ENCODE results near the gene ACAA1. TPM values are rescaled to one million over a fixed set of nuclear protein-coding genes. Genes with fewer than 3 reads are reported as not detected.
A peak's percentile ranks its signal among the peaks of the same experiment; 100 is the strongest.
"Not testable (repeated sequence)": the region's sequence is repeated elsewhere in the genome, so short reads cannot be mapped to it uniquely, and the experiment has no call there.

The ACAA1 gene
- total RNA-seq, 2 donors from 2014 or later = 78.2 to 79.3 TPM

GRCh38 chr3:38095669-38096483 is 41.1 kb downstream of the ACAA1 start:
- no peak for DNase-seq
- H3K27ac Mint-ChIP-seq = no peak overlapping the region
- H3K27me3 Mint-ChIP-seq = no peaks in the 10 kb centered on the region

GRCh38 chr3:38094999-38095398 is 41.9 kb downstream of the ACAA1 start:
- H3K27ac Mint-ChIP-seq = no peak overlapping the region
- no peak for DNase-seq
- H3K9me3 ChIP-seq (ENCODE audit: control insufficient read depth, low read length, poor library complexity, severe bottlenecking) = no peaks in the 10 kb centered on the region
- H3K4me3 Mint-ChIP-seq = no peak overlapping the region
- H3K36me3 Mint-ChIP-seq (ENCODE audit: low read depth) = peaks cover 4% of the 10 kb centered on the region
- no peaks in the 10 kb centered on the region for H3K27me3 Mint-ChIP-seq
- ATAC-seq = no peak
- H3K4me1 Mint-ChIP-seq = no peaks in the 10 kb centered on the region

More at GRCh38 chr3:38095669-38096483, 41.1 kb downstream of the ACAA1 start:
- Mint-ChIP-seq H3K4me3 (no peak overlapping the region), H3K36me3 (ENCODE audit: low read depth) (peaks cover 2% of the 10 kb centered on the region), H3K4me1 (no peaks in the 10 kb centered on the region)
- no peak for ATAC-seq
- H3K9me3 ChIP-seq (ENCODE audit: control insufficient read depth, low read length, poor library complexity, severe bottlenecking) = no peaks in the 10 kb centered on the region

- no peak overlapping the region for H3K4me3 Mint-ChIP-seq
Measured at GRCh38 chr3:38090453-38090852, 46.5 kb downstream of the ACAA1 start.

GRCh38 chr3:38089163-38089562 is 47.8 kb downstream of the ACAA1 start:
- no peak for DNase-seq
- no peak overlapping the region for H3K27ac Mint-ChIP-seq
- peaks cover 6% of the 10 kb centered on the region for H3K9me3 ChIP-seq (ENCODE audit: control insufficient read depth, low read length, poor library complexity, severe bottlenecking)
- H3K4me1 Mint-ChIP-seq = peaks cover 4% of the 10 kb centered on the region
- H3K4me3 Mint-ChIP-seq = no peak overlapping the region
- H3K36me3 Mint-ChIP-seq (ENCODE audit: low read depth) = peaks cover 9% of the 10 kb centered on the region
- no peaks in the 10 kb centered on the region for H3K27me3 Mint-ChIP-seq
- ATAC-seq = no peak

More at GRCh38 chr3:38090453-38090852, 46.5 kb downstream of the ACAA1 start:
- DNase-seq = no peak
- Mint-ChIP-seq H3K27me3 (no peaks in the 10 kb centered on the region), H3K36me3 (ENCODE audit: low read depth) (peaks cover 9% of the 10 kb centered on the region), H3K27ac (no peak overlapping the region), H3K4me1 (peaks cover 4% of the 10 kb centered on the region)
- ATAC-seq = no peak
- peaks cover 2% of the 10 kb centered on the region for H3K9me3 ChIP-seq (ENCODE audit: control insufficient read depth, low read length, poor library complexity, severe bottlenecking)

GRCh38 chr3:38088126-38089078 is 48.5 kb downstream of the ACAA1 start:
- DNase-seq (no peak), ATAC-seq (no peak)
- Mint-ChIP-seq H3K27ac (no peak overlapping the region), H3K27me3 (no peaks in the 10 kb centered on the region), H3K36me3 (ENCODE audit: low read depth) (peaks cover 9% of the 10 kb centered on the region), H3K4me1 (peaks cover 4% of the 10 kb centered on the region), H3K4me3 (no peak overlapping the region)
- peaks cover 6% of the 10 kb centered on the region for H3K9me3 ChIP-seq (ENCODE audit: control insufficient read depth, low read length, poor library complexity, severe bottlenecking)

GRCh38 chr3:38087278-38087677 is 49.6 kb downstream of the ACAA1 start:
- H3K36me3 Mint-ChIP-seq (ENCODE audit: low read depth); H3K27me3 Mint-ChIP-seq; H3K4me3 Mint-ChIP-seq; DNase-seq; H3K4me1 Mint-ChIP-seq; ATAC-seq; H3K27ac Mint-ChIP-seq; H3K9me3 ChIP-seq (ENCODE audit: control insufficient read depth, low read length, poor library complexity, severe bottlenecking): not testable (repeated sequence)

- ATAC-seq (no peak), DNase-seq (no peak)
- peaks cover 6% of the 10 kb centered on the region for H3K9me3 ChIP-seq (ENCODE audit: control insufficient read depth, low read length, poor library complexity, severe bottlenecking)
- Mint-ChIP-seq H3K27ac (peak overlapping the region; percentile 92), H3K27me3 (no peaks in the 10 kb centered on the region), H3K4me1 (peaks cover 4% of the 10 kb centered on the region), H3K4me3 (no peak overlapping the region), H3K36me3 (ENCODE audit: low read depth) (peaks cover 6% of the 10 kb centered on the region)
Measured at GRCh38 chr3:38086496-38086895, 50.4 kb downstream of the ACAA1 start.

- H3K9me3 ChIP-seq (ENCODE audit: control insufficient read depth, low read length, poor library complexity, severe bottlenecking) = peaks cover 6% of the 10 kb centered on the region
- H3K27ac Mint-ChIP-seq = peak overlapping the region; percentile 92
- no peak overlapping the region for H3K4me3 Mint-ChIP-seq
- H3K4me1 Mint-ChIP-seq = peaks cover 4% of the 10 kb centered on the region
- ATAC-seq = peak; percentile 4
- peaks cover 6% of the 10 kb centered on the region for H3K36me3 Mint-ChIP-seq (ENCODE audit: low read depth)
- DNase-seq = no peak
- no peaks in the 10 kb centered on the region for H3K27me3 Mint-ChIP-seq
Measured at GRCh38 chr3:38085943-38086324, 51.0 kb downstream of the ACAA1 start.

GRCh38 chr3:38085311-38085942 is 51.5 kb downstream of the ACAA1 start:
- peaks cover 6% of the 10 kb centered on the region for H3K9me3 ChIP-seq (ENCODE audit: control insufficient read depth, low read length, poor library complexity, severe bottlenecking)
- Mint-ChIP-seq H3K36me3 (ENCODE audit: low read depth) (peaks cover 6% of the 10 kb centered on the region), H3K27me3 (no peaks in the 10 kb centered on the region), H3K27ac (peak overlapping the region; percentile 92), H3K4me3 (peak overlapping the region; percentile 49), H3K4me1 (peaks cover 4% of the 10 kb centered on the region)
- DNase-seq (no peak), ATAC-seq (peak; percentile 45)

- DNase-seq = peak in 1 of 3 donors; percentile 26
- peak; percentile 63 for ATAC-seq
- peak overlapping the region; percentile 49 for H3K4me3 Mint-ChIP-seq
- H3K9me3 ChIP-seq (ENCODE audit: control insufficient read depth, low read length, poor library complexity, severe bottlenecking) = peaks cover 6% of the 10 kb centered on the region
- H3K4me1 Mint-ChIP-seq = peaks cover 4% of the 10 kb centered on the region
- H3K36me3 Mint-ChIP-seq (ENCODE audit: low read depth) = peaks cover 4% of the 10 kb centered on the region
- no peaks in the 10 kb centered on the region for H3K27me3 Mint-ChIP-seq
- peak overlapping the region; percentile 92 for H3K27ac Mint-ChIP-seq
Measured at GRCh38 chr3:38084334-38085310, 52.3 kb downstream of the ACAA1 start.

- Mint-ChIP-seq H3K4me1 (peaks cover 4% of the 10 kb centered on the region), H3K27ac (peak overlapping the region; percentile 92), H3K27me3 (no peaks in the 10 kb centered on the region), H3K4me3 (peak overlapping the region; percentile 49), H3K36me3 (ENCODE audit: low read depth) (peaks cover 4% of the 10 kb centered on the region)
- peaks cover 6% of the 10 kb centered on the region for H3K9me3 ChIP-seq (ENCODE audit: control insufficient read depth, low read length, poor library complexity, severe bottlenecking)
- ATAC-seq = no peak
- DNase-seq = no peak
Measured at GRCh38 chr3:38083871-38084333, 53.0 kb downstream of the ACAA1 start.

- Mint-ChIP-seq H3K27ac (peak overlapping the region; percentile 92), H3K4me3 (peak overlapping the region; percentile 47)
- not testable (repeated sequence) for H3K4me1 Mint-ChIP-seq; H3K9me3 ChIP-seq (ENCODE audit: control insufficient read depth, low read length, poor library complexity, severe bottlenecking); H3K27me3 Mint-ChIP-seq; ATAC-seq; DNase-seq; H3K36me3 Mint-ChIP-seq (ENCODE audit: low read depth)
Measured at GRCh38 chr3:38083254-38083653, 53.7 kb downstream of the ACAA1 start.

All from T-helper 17 cell (primary cell).